Stimulated activated CD4-positive, alpha-beta T cell treated with anti-CD3 and anti-CD28 coated beads, Interleukin-4, amount 100 ng/mL, for 24 hours (primary cell): ENCODE data around the gene PLCB4.

Experiments used
- DNase-seq: peaks from one replicate; pipeline ENCODE4 v3.0.0-alpha.2; 2020

PLCB4 gene

GRCh38 chr20:9230406-9230805, 161.5 kb downstream of the PLCB4 start:
- no peak for DNase-seq

GRCh38 chr20:9233804-9234203, 164.9 kb downstream of the PLCB4 start:
- DNase-seq = no peak

DNA sequence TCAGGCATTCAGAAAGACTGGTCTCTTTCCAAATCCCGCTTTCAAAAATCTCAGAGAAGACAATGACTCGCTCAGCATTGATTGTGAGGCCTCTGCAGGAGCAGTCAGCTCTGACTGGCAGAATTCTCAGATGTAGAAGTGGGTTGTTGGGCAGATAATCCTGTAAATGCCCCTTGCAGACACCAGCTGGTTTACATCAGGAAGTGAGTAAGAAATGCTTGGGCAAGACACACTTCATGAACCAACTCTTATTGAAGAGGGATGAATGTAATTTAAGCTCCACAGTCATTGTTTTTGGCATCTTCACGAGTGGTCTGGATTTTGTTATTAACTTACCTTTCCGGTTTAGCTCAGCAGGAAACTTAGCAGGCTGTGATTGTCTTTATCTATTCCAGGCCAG, 166.6 kb downstream of the PLCB4 start:
- no peak for DNase-seq

GRCh38 chr20:9236458-9236857, 167.6 kb downstream of the PLCB4 start:
- DNase-seq = no peak

GRCh38 chr20:9241232-9241692, 172.4 kb downstream of the PLCB4 start:
- DNase-seq = no peak

DNA sequence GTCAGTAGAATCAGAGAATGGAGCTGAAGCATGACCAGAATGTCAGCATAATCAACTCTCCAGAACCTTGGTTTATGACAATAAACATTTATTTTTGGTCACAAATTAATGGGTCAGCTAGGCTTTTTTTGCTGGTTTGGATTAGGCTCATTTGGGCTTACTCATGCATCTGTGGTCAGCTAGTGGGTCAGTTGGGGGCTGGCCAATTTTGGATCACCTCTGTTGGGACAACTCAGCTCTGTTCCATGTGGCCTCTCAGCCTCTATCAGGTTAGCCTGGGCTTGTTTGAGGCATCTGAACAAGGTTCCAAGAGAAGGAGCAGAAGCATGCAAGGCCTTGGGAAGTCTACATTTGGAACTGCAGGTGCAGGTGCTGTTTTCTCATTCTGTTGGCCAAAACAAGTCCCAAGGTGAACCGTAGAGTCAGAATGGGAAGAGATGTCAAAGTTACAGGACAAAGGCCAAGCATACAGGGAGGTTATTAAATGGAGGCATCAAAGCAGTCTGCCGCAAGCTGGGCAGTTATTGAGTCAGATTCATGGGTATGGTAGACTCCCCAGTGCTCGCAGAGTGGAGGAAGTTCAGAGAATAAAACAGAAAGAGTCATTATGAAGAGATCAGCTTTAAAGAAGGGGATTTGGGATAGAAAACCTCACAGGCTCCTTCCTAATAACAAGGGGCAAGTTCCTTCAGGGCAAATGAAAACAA, 173.0 kb downstream of the PLCB4 start:
- no peak for DNase-seq

DNA sequence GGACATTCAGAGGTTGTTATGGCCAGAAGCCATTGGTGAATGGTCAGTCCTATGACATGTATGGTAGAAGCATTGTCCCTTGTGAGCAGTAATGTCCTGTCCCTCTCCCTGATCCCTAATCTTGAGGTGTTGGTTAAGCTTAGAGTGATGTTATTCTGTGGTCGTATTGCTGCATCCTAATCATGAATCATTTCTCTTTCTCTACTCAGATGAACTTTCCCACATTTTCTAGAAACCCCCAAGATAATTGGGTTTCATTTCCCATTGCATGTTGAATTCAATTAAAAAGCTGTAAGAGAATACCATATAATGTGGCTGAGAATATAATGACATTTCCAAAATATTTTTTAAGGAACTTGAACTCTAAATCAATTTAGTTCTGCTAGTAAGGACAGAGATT, 175.1 kb downstream of the PLCB4 start:
- no peak for DNase-seq

- DNase-seq = no peak
Observed at GRCh38 chr20:9244811-9245210, 175.9 kb downstream of the PLCB4 start.

DNA sequence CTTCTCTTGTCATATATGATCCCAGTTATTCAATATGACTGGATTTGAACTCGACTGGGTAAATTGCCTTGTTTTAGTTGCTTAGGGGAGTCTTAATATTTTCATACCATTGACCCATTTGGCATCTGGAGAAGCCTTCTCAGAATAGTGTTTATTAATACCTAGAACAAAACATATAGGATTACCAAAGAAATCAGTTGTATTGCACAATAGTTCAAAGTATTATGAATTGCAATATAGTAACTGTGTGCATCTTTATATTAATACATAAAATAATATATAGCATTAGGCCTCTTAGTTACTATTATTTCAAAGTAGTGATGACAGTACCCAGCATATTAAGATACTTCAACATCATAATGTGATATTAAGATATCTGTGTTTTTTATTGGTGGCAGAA, 177.8 kb downstream of the PLCB4 start:
- DNase-seq = no peak

DNA sequence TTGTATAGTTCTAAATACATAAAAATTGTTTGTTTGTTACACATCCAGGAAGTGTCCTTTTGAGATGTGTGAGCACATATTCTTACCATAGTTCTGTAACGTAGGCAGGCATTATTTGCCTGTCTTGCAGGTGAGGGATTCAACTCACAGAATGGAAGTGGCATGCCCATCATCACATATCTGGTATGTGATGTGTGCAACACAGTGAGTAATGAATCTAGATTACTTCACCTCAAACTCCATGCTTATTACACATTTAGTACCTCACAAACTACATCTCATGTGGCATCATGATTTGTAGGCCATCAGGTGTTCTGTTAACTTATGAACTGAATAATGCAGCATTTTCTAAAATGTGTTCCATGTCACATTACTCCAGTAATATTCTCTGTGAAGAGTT, 181.6 kb downstream of the PLCB4 start:
- DNase-seq = no peak

- DNase-seq = no peak
Observed at GRCh38 chr20:9253006-9253539, 184.2 kb downstream of the PLCB4 start.

DNA sequence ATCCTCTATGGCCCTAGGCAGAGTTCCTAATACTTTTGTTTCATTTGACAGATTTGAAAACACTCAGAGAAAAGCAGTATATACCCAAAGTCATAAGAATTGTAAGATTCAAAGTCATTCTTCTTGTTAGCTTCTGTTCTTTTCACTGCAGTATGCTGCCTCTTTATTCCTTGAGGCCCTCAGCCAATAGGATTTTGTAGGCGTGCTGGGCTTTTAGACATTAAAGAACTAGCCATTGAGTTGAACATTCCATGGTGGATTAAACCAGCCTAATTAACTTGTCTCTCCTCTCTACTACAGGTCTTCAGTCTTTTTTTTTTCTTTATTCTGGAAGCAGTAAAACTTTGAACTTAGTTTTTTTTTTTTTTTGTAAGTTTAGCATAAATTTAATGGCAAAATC, 186.3 kb downstream of the PLCB4 start:
- DNase-seq = no peak

DNA sequence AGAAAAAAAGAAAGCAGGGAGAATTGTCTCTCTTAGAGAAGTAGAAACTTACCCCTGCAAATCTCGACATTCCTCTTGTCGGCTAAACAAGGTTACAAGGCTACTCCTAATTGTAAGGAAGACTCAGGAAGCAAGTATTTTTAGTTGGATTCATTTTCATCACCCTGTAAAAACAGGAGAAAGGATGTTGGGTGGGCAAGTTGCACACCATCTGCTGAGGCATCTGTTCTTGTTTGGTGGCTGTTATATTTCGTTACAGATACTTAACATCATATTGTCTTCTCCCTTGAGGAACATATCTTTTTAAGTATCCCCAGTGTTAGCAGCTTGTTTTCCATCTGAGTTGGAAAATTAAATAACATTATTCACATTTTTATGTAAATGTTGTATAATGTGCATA, 187.5 kb downstream of the PLCB4 start:
- no peak for DNase-seq

DNA sequence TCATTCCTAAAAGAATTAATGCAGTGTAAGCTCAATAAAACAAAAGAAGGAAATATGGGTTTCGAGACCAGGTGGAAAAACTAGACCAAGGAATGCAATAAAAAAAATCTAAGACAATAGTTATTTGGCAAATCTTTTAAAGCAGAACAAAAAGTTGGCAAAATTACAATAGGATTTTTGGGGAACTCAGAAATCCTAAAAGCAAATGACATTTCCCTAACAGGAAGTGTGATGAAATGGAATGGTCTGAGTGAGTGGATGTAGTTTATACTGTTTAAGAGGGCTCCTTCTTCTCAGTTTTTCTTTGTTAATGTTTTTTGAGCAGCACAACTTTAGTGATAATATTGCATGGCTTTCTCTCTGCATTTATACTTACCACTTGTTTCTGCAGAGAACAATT, 190.0 kb downstream of the PLCB4 start:
- no peak for DNase-seq

DNA sequence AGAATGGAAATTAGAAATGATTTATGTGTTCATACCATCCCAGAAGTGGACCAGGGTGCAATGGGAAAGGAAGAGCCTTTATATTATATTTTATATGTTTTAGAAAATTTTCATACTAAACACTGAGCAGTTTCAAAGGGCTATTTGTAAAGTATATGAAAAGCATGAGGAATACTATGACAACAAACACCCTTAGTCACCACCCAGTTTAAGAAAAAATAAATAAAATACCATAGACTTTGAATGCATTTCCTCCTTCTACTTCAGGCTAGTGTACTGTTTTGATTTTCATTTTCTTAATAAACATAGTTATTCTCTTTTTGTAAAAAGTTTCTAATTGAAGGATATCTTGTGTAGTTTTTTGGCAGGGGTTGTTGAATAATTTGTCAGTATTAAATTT, 191.1 kb downstream of the PLCB4 start:
- no peak for DNase-seq

DNA sequence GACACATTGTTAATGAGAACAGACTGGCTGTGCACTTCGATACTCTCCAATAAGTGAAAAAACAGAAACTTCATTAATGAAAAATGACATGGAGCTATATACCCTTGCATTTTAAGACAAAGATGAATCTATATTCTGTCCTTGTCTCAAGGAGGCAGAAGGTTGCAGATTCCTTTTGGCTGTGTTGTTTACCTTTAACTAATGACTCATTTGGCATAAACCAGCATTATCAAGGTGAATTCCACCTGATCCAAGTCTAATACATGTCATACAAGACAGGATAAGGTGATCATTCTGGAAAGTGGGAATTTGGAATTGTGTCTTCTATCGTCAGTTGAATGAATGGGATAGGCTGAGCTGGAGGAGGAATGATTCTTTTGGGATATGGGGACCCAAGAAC, 192.9 kb downstream of the PLCB4 start:
- no peak for DNase-seq

GRCh38 chr20:9262653-9263194, 193.8 kb downstream of the PLCB4 start:
- DNase-seq = no peak

GRCh38 chr20:9269280-9269971, 200.5 kb downstream of the PLCB4 start:
- DNase-seq = no peak

- no peak for DNase-seq
Observed at GRCh38 chr20:9270831-9271230, 201.9 kb downstream of the PLCB4 start.

DNA sequence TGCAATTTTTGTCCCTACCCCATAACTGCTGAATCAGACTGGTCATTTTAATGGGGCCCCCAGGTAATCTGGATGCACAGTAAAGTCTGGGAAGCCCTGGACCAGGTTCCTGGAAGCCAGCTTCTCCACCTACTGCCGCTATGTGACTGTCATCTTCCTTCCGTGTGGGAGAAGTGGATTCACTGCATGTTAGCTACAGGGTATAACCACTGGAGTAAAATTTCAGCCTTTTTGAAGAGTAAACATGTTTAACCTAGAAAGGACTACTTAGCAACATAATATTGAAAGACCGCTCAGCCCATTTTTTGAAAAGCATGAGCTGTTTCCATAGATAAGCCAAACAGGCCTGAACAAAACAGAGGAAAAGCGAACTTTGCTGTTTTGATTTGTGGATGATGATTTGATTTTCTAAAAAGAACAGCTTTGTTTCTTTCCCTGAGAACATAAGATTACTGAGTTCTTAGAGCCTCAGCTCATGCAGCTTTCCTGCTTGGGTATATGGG, 208.1 kb downstream of the PLCB4 start:
- no peak for DNase-seq

GRCh38 chr20:9279918-9280401, 211.1 kb downstream of the PLCB4 start:
- no peak for DNase-seq

DNA sequence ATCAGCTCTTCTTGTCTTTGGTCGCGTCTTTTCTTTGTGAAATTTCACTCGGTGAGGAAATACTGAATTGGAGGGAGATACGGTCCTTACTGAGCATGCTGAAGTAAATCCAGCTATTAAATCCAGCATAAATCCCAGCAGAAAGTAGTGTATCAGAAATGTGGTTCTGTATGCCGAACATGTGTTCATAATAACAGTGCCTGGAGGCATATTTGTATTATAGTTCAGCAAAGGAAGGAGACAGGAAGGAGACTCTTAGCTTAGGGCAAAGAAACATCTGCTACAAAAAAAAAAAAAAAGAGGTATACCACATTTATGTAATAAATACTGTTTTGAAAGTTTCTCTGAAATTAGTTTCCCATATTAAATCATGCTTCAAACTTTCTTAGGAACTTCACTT, 211.8 kb downstream of the PLCB4 start:
- no peak for DNase-seq

GRCh38 chr20:9281803-9282202, 212.9 kb downstream of the PLCB4 start:
- DNase-seq = no peak

GRCh38 chr20:9285617-9286016, 216.7 kb downstream of the PLCB4 start:
- no peak for DNase-seq
